GM18870 (cell line): Measurements from ENCODE around the gene GALNT12.

Experiments used
- ATAC-seq: cut with Tn5 transposase; IDR thresholded peaks from one replicate; pipeline ENCODE4 v1.9.1; 2021; ENCODE audit warnings: moderate library complexity; ENCODE audit not compliant: unreplicated experiment

Gene GALNT12

DNA sequence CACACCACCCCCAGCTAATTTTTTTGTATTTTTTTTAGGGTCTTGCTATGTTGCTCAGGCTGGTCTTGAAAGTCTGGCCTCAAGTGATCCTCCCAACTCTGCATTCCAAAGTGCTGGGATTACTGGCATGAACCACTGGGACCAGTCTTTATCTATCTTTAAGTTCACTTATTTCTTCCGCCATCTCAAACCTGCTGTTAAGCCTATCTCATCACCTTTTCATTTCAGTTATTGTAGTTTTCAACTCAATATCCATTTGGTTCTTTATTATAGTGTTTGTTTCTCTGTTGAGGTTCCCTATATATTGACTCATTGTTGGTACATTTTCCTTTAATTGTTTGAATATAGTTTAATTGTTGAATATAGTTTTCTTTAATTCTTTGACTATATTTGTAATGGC is 48.1 kb downstream of the GALNT12 start:
- no peak for ATAC-seq

DNA sequence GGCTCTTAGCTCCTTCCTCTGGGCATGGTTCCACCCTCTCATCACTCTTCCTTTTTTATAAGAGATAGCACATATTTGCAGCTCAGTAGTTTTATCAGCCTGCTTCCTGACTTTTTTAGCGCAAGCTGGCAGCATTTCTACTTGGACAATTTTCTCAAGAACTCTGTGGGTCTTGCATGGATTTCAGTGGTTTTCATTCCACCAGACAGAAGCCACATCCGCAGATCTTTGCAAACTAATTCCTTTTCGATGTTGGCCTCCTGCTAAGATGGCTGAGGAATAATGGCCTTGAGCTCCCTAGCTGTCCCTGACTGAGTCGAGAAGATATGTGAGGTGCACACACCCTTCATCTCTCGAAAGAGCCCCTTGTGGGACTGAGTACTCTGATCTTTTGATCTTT is 49.5 kb downstream of the GALNT12 start:
- no peak for ATAC-seq

DNA sequence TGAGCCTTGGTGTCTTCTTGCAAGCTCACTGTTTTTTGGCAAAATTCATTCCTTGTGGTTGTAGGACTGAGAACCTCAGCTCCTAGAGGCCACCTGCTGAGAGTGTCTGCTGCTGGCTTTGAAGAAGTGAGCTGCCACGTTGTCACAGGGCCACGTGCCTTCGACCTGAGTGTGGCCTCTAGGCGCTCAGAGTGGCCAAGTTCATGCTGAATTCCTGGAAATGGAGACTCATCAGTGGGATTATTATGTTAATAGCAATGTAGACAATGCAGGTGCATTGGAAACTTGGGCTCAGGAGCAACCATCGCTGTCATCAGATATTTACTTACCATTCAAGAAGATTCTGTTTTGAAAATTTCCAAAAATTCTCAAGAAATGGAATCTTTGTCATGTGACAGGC is 52.5 kb downstream of the GALNT12 start:
- ATAC-seq, result no peak

DNA sequence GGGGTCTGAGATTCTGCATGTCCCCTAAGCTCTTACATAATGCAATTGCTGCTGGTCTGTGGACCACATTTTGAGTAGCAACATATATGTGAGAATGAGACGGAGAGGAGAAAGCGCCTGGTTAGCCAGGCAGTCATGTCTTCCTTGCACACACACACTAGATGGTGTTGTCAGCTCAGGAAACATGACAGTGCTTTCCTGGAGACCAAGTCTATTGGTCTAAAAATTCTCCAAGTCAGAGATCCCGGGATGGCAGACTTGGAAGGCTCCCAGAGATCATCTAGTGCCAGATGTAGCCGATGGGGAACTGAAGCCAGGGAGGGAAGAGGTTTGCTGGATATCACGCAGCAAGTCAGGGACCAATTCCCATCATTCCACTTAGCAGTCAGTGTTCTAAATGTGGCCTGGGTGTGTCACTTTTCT is 53.4 kb downstream of the GALNT12 start:
- ATAC-seq, result no peak

DNA sequence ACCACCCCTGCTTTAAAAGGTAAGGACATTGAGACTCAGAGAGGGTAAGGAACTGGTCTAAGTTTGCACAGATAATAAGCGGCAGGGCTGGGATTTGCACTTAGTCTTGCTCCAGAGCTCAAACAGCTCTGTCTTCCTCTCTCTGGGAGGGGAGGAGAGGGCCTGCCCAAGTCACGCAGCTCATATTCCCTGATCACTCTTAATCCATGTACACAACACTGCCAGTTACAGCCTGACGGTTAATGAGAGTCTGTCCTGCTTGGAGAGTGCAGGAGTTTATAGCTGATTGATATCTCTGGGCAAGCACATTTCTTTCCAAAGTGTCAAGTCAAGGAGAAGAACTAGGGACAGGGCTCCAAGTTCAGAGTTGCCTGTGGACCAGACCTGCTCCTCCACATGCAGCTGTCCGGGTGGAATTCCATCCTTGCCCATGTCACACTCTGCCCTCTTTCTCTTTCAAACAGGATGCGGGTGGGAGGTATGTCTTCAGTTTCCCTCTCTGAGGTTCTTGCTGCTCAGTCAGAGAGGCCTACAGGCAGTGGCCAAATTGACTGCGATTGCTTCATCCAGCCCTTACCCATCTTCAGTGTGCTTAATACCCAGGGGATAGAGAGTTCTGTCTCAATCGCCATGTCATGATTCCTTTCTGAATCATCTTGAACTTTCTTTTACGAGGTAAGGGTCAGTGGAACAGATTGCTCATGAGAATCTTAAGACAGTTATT is 54.5 kb downstream of the GALNT12 start:
- no peak for ATAC-seq

DNA sequence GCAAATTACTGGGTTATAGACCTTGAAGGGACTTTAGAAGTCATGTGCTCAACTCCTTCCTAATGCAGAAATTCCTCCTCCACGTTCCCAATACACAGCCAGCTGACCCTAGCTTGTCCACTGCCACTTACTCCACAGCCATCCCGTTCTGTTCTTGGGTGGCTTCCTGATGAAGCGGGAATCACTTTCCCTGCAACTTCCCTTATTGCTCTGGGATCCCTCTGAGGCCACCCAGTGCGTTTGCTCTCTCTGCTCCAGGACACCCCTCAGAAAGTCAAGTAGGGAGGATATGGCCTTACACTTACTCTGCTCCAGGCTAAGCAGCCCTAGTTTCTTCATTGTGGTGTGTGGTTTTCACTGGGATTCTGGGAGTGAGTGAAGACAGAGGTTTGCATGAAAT is 55.5 kb downstream of the GALNT12 start:
- ATAC-seq, result no peak

DNA sequence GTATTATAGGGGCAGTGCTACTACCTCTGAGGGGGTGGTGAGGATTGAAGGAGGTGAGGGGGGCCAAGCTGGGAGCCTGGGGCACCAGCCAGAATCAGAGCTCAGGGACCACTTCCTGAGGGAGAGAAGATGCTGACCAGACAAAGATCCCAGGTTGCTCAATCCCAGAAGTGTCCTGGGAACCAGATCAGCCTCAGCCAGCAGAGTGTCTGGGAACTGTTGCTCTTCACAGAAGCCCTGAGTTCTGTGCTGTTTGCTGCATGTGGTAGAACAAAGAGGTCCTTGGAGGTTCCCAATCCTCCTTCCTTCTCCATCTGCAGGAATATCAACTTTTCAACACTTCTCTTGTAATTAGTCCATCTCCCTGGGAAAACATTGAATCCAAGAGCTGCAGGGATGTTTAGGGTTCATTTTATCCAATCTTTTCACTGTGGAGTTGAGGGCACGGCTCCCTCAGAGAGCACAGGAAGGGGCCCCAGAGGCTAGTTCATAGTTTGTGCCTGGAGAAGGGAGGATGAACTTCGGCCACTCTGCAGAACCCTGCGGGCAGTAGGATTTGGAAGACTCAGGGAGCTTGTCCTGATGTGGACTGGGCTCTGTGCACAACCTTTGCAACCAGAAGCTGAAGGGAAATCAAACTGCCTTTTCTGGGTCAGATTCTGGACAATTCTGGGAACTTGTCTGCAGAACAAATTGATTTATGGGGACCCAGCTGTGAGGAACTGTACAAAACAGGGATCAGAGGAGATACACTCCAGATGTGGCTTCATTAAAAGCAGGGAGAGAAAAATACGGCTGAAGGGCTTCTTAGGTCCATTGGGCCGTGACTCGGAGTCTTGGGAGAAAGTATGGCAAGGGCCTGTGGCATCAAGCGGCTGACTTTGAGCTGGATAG is 57.1 kb downstream of the GALNT12 start:
- no peak for ATAC-seq

DNA sequence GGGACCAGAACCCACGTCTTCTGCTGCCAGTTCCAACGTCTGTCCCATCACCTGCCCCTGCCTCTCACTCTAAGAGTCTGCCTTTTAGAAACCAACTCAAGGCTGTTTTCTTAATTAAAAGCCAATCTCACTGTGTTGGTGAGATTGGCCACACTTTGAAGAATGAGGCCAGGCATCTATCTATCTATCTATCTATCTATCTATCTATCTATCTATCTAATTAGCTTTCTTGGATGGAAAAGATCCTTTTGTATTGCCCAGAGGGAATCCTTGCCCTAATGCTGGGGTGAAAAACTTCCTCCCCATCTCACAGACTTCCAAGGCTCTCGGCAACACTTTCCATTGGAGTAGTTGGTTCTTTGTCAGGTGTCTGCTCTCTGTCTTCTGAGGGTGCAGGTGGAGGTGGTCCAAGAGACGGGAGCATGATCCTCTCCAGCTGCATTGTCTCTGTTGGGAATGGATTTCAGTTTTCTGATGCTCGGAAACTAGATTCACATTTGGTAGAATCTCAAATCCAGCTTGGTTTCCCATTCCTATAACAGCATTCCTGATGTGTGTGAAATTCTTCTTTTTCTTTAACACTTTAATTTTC is 57.9 kb downstream of the GALNT12 start:
- no peak for ATAC-seq

DNA sequence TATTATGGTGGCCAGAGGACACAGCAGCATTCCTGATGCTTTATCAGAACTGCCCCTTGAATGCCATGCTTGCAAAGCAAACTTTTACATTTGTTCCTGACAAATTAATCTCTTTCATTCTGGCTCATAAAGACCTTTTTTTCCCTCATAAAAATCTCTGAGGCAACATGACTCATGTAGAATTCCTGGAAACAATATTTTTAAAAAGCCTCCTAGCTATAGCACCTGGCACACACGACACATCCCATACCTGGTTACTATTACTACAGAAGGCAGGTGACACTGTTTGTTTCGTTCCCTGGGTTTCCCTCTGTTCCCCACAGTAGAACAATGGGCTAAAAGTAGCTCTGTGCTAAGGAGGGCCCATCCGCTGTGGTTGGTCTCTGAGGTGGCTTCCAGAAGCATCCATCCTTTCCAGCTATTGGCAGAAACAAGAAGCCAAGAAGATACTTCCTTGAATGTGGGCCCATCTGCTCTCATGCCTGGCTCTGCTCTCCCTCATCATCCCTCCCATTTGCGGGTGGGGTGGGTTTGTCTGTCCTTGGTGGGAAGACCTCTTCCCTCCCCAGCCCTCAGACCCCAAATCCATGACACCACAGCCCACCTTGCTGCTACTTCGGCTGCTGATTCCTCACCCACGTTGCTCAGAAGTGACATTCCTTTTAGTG is 59.1 kb downstream of the GALNT12 start:
- ATAC-seq, result no peak

DNA sequence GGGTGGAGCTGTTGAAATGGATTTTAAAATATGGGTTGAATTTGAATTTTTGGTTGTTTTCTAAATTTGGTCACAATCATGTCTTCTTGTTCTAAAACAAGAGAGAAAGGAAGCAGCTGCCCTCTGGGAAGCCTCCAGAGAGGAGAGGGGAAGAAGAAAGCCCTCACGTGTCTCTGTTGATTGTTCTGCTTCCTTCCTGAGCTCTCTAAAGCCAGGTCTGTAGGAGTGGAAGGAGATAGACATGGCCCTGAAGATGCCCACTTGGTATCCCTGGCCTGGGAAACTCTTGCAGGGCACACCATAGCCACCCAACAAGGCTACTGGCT is 59.6 kb downstream of the GALNT12 start:
- no peak for ATAC-seq

DNA sequence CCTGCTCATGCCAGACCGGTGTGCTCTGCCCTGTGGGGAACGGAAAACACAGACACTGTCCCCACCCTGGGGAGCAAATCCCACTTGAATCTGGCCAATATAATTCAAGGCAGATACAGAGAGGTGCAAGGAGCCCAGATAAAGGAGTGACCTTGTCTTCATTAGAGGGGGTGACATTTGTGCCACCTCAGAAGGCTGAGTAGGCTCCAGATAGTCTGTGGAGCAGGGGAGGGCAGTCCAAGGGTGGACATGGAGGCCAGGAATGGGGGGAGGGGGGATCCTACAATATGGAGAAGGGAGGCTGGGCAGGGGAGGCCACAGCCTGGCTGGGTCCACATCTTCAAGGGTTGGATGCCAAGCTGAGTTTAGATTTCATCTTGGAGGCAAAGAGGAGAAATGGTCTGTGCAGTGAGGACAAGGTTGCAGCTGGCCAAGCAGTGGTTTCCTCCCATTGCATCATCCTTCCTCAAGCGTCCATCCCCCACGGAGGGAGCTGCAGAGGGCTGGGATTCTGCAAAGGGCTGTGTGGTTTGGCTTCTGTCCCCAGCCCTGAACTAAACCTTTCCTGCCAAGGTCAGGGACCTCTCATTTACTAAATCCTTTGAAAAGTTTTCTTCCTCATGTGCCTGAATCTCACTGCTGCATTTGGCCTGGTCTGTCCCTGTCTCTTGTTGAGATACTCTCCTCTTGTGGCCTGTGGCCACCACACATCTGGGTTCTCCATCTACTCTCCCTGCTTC is 60.1 kb downstream of the GALNT12 start:
- ATAC-seq, result no peak

DNA sequence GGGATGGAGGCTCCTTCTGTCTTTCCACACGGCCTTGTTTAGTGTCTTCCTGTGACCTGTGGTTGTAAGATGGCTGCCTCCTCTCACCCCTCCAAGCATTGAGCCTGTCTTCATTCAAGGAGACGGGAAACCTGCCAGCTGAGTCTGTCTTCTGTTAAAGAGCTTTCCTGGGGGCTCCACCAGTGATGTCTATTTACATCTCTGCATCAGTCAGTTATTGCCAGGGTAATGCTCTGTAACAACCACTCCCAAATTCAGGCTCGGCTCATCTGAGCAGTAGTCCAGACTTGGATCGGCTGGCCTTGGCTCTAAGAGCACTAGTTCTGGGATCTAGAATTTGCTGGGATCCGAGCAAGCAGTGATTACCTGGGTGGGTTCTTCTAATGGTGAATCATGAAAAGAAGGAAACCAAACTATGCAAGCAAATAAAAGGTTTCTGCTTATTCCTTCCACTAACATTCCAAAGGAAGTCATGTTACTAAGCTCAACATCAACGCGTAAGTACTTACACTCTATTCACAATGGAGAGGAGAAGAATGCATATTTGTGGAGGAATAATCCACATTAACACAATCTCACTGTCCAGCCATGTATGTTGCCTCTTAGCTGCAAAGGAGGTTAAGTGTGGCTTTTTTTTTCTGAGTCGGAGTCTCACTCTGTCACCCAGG is 61.7 kb downstream of the GALNT12 start:
- no peak for ATAC-seq

DNA sequence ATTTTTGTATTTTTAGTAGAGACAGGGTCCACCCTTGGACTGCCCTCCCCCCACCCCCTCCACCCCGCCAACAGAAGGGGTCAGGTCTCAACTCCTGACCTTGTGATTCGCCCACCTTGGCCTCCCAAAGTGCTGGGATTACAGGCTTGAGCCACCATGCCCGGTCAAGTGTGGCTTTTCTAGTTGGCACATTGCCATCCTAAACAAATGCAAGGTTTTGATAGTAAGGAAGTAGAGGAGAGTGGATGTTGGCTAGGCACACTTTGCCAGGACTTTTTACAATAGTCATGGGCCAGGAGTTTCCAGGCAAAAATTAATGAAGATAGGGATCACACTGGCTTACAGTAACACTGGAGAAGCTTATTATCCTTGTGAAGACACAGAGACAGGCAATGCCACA is 62.4 kb downstream of the GALNT12 start:
- no peak for ATAC-seq

DNA sequence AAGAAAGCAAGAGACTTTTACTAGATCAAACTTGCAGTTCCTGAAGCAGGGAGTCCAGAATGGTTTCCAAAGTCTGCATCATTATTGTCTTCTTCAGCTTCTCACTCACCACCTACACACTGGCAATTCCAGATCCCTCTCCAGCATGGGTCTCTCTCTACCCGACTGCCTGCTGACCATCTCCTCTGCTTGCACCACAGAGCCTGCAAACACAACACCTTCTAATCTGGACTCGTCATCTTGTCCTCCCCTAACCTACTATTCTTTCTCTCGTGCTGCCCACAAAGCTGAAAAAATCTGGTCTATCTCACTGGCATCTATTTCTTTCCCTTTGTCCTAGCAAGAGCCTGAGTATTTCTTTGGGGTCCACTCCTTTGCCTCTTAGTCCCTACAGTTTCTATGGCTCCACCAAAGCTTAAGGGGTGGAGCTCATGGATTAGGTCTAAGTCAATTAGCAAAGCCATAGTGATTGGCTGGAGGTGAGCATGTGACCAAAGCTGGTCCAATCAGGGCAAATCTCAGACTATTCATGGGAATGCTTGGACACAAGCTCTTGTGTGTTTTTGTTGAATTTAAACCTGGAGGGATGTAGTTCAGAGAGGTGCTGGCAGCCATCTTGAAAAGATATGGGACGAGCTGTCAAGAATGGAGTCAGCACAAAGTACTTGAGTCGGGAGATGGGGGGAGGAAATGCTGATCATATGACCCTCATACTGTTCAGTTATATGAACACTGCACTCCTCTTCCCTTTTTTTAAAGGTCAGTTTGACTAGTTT is 63.5 kb downstream of the GALNT12 start:
- no peak for ATAC-seq

DNA sequence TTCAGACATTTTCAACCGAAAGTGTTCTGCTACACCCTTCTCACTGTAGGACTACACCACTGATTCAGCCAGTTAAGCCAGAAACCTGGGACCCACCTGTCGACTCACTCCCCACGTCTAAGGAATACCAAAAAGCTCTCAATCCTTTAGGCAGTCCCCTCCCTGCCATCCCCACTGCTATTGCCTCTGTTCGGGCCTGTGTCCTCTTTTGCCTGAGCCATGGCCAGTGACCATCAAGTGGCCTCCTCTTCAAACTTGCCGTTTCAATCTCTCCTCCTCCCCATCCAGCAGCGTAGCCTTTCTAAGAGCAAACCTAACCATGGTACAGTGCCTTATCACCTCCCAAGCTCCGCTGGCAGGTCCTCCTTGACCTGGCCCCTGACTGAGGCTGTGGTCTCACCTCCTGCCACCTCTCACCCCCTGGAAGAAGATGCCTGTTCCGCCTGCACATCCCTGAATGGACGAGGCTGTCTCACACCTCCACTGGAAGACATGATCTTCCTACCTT is 64.1 kb downstream of the GALNT12 start:
- ATAC-seq, result no peak

DNA sequence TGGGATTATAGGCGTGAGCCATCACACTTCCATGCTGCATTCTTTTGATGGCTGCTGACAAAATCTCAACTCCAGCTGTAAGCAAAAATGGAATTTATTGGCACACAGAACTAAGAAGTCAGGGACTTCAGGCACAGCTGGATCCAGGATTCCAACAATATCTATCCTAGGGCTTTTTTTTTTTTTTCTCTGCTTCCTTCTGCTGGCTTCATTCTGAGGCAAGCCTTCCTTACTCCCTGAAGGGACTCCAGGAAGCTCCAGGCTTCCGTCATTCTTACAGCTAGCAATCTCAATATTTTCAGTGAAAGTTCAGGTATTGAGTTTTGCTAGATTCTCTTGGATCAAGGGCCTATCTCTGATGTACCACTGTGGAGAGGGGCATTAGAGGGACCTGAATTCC is 66.1 kb downstream of the GALNT12 start:
- no peak for ATAC-seq

DNA sequence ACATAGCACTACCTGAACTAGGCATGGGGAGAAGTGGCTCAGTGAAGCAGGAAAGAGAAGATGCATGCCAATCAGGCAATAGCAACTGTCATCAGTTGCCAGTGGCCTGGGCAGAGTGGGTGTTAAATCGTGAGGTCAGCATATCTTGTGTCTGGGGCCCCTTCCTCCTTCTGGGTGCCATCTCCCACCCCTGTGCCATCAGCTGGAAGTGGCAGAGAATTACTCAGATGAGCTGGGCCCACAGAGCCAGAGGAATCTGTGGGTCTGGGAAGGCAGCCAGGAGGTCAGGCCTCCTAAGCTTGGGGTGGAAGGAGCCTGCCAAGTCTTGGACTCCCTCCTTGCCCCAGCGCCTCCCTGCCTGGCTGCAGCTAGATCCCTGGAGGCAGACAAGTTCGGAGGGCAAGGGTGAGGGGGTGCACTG is 66.5 kb downstream of the GALNT12 start:
- ATAC-seq, result no peak

DNA sequence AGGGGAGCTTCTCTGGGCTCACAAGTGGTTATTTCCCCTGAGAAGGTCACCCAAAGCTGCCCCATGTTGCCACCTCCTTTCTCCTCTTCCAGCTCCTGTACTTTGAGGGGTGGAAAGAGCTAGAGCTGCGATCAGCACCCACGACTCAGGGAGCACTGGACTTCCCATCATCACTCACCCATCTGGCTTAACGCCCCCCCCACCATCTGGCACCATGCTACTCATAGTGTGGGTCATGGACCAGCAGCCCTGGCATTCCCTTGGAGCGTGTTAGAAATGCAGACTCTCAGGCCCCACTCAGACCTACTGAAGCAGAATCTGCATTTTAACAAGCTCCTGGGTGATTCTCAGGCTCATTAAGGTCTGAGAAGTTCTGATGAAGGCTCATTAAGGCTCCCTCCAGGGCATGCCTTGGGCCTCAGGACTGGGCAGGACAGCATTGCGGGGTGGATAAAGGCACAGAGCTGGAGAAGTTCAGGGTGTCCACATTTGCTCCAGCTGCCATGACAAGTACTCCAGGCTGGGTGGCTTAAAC is 67.3 kb downstream of the GALNT12 start:
- no peak for ATAC-seq

DNA sequence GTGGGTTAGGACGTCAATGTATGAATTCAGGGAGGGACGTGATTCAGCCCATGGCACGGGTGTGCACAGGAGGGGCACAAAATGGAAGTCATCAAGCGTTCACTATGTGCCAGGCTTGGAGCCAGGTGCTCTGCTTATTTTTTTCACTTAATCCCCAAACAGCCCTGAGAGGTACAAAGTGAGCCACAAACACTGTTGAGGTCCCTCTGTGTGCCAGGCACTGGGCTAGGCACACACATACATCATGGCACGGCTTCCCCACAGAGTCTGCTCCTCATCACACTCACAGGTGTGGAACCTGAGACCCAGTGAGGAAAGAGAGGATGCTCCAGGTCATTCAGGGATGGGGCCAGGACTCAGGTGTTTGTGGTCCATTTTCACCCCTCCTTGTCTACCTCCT is 68.1 kb downstream of the GALNT12 start:
- no peak for ATAC-seq
